GM18505 (cell line): Measurements from ENCODE around the gene SYK.
"Not testable (repeated sequence)": the region's sequence is repeated elsewhere in the genome, so short reads cannot be mapped to it uniquely, and the experiment has no call there.

Source experiments
- ATAC-seq: cut with Tn5 transposase; IDR thresholded peaks from one replicate; pipeline ENCODE4 v1.9.1; 2021; ENCODE audit not compliant: unreplicated experiment
- POLR2A ChIP-seq: IDR thresholded peaks from 4 replicates; pipeline ENCODE4 v1.6.1; 2011; ENCODE audit warnings: borderline replicate concordance; ENCODE audit not compliant: insufficient read depth, insufficient read length; ENCODE audit errors: extremely low read depth

Gene SYK

GRCh38 chr9:90805006-90805996 is 3.7 kb downstream of the SYK start:
- ATAC-seq = no peak
- no peak for TF ChIP-seq POLR2A

- no peak for TF ChIP-seq POLR2A
- ATAC-seq = no peak
Measured at GRCh38 chr9:90807006-90807405, 5.4 kb downstream of the SYK start.

- ATAC-seq = no peak
- no peak for TF ChIP-seq POLR2A
Measured at GRCh38 chr9:90808398-90808797, 6.8 kb downstream of the SYK start.

GRCh38 chr9:90808890-90809685 is 7.5 kb downstream of the SYK start:
- peak; percentile 29 for TF ChIP-seq POLR2A
- no peak for ATAC-seq

GRCh38 chr9:90810691-90811090 is 9.1 kb downstream of the SYK start:
- no peak for TF ChIP-seq POLR2A
- no peak for ATAC-seq

- no peak for TF ChIP-seq POLR2A
- ATAC-seq = no peak
Measured at GRCh38 chr9:90813046-90813445, 11.4 kb downstream of the SYK start.

- no peak for TF ChIP-seq POLR2A
- ATAC-seq = no peak
Measured at GRCh38 chr9:90813523-90813922, 11.9 kb downstream of the SYK start.

GRCh38 chr9:90814355-90814754 is 12.7 kb downstream of the SYK start:
- ATAC-seq = no peak
- no peak for TF ChIP-seq POLR2A

GRCh38 chr9:90815183-90815943 is 13.7 kb downstream of the SYK start:
- no peak for ATAC-seq

GRCh38 chr9:90815944-90816357 is 14.3 kb downstream of the SYK start:
- TF ChIP-seq POLR2A = no peak
- no peak for ATAC-seq

More at GRCh38 chr9:90815183-90815943, 13.7 kb downstream of the SYK start:
- TF ChIP-seq POLR2A = no peak

- TF ChIP-seq POLR2A = no peak
- no peak for ATAC-seq
Measured at GRCh38 chr9:90816690-90817089, 15.1 kb downstream of the SYK start.

- no peak for TF ChIP-seq POLR2A
- no peak for ATAC-seq
Measured at GRCh38 chr9:90818279-90818678, 16.7 kb downstream of the SYK start.

- not testable (repeated sequence) for ATAC-seq
Measured at GRCh38 chr9:90820406-90820805, 18.8 kb downstream of the SYK start.

GRCh38 chr9:90821236-90821635 is 19.6 kb downstream of the SYK start:
- ATAC-seq = not testable (repeated sequence)

GRCh38 chr9:90821697-90822096 is 20.1 kb downstream of the SYK start:
- no peak for TF ChIP-seq POLR2A
- no peak for ATAC-seq
